DLD1 (cell line): ENCODE results near the gene MEPCE.
"Not testable (repeated sequence)": the region's sequence is repeated elsewhere in the genome, so short reads cannot be mapped to it uniquely, and the experiment has no call there.

Experiments
- in situ Hi-C: cut with HindIII; loops from 2 replicates; pipeline ENCODE4 v1.10.0; 2017; ENCODE audit warnings: low sequenced_read_pairs

The MEPCE gene, protein sequence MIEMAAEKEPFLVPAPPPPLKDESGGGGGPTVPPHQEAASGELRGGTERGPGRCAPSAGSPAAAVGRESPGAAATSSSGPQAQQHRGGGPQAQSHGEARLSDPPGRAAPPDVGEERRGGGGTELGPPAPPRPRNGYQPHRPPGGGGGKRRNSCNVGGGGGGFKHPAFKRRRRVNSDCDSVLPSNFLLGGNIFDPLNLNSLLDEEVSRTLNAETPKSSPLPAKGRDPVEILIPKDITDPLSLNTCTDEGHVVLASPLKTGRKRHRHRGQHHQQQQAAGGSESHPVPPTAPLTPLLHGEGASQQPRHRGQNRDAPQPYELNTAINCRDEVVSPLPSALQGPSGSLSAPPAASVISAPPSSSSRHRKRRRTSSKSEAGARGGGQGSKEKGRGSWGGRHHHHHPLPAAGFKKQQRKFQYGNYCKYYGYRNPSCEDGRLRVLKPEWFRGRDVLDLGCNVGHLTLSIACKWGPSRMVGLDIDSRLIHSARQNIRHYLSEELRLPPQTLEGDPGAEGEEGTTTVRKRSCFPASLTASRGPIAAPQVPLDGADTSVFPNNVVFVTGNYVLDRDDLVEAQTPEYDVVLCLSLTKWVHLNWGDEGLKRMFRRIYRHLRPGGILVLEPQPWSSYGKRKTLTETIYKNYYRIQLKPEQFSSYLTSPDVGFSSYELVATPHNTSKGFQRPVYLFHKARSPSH

DNA sequence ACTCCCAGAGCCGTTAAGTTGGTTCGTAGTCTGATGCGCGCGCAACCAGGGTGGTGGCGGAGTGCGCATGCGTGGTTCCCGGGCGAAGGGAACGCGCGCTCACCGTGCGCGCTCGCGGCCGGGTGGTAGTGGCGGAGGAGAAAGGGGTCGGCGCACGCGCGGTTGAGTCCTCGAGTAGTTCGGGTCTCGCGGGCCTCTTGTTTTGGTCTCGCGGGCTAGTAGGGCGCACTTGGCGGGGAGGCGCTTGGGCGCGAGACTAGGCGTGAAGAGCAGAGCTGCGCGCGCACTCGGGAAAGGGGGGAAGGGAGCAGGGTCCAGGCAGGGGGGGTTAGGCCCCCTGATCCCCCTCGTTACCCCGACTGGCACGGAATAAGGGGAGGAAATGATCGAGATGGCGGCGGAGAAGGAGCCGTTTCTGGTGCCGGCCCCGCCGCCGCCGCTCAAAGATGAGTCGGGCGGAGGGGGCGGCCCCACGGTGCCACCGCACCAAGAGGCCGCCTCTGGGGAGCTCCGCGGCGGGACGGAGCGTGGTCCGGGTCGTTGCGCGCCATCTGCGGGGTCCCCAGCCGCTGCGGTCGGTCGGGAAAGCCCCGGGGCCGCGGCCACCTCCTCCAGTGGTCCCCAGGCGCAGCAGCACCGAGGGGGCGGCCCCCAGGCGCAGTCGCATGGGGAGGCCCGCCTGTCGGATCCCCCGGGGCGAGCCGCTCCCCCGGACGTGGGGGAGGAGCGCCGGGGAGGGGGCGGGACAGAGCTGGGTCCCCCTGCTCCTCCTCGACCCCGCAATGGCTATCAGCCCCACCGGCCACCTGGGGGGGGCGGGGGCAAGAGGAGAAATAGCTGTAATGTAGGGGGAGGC is at the start of gene MEPCE:
MEPCE (plus strand) TSS at position 195 of the 856 bp plus-strand sequence; CDS start at position 383, 188 bp downstream.
- in situ Hi-C loops, result no loop called here

DNA sequence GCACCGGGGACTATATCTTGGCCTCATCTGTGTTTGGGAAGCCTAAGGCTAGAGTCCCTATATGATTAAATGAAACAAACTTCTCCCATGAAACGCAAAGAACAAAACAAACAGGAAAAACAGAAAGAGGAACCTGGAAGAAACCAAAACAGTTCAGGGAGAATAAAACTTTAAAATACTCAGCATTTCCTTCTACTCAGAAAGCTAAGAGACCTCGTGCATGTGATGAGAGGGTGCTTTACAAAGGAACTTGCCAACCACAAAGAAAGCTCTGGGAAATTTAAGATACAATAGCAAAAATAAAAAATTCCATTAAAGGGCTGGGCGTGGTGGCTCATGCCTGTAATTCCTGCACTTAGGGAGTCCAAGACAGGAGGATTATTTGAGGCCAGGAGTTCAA is 49.4 kb upstream of the MEPCE start:
- in situ Hi-C loops, result no loop called here

DNA sequence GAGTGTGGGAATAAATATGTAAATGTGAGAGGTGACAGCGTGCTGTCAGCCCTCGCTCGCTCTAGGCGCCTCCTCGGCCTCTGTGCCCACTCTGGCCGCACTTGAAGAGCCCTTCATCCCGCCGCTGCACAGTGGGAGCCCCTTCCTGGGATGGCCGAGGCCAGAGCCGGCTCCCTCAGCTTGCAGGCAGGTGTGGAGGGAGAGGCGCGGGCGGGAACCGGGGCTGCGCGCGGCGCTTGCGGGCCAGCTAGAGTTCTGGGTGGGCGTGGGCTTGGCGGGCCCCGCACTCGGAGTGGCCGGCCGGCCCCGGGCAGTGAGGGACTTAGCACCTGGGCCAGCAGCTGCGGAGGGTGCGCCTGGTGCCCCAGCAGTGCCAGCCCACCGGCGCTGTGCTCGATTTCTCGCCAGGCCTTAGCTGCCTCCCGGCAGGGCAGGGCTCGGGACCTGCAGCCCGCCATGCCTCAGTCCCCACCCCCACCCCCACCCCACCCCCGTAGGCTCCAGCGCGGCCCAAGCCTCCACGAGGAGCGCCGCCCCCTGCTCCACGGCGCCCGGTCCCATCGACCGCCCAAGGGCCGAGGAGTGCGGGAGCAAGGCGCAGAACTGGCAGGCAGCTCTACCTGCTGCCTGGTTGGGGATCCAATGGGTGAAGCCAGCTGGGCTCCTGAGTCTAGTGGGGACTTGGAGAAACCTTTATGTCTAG is 47.9 kb upstream of the MEPCE start:
- in situ Hi-C loops, result not testable (repeated sequence)

DNA sequence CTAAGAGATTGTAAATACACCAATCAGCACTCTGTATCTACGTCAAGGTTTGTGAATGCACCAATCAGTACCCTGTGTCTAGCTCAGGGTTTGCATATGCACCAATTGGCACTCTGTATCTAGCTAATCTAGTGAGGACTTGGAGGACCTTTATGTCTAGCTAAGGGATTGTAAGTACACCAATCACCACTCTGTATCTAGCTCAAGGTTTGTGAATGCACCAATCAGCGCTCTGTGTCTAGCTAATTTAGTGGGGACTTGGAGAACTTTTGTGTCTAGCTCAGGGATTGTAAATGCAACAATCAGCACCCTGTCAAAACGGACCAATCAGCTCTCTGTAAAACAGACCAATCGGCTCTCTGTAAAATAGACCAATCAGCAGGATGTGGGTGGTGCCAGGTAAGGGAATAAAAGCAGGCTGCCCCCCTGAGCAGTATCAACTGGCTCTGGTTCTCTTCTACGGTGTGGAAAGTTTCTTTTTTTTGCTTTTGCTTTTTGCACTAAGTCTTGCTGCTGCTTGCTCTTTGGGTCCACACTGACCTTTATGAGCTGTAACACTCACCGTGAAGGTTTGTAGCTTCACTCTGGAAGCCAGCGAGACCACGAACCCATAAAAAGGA is 47.3 kb upstream of the MEPCE start:
- in situ Hi-C loops, result not testable (repeated sequence)

DNA sequence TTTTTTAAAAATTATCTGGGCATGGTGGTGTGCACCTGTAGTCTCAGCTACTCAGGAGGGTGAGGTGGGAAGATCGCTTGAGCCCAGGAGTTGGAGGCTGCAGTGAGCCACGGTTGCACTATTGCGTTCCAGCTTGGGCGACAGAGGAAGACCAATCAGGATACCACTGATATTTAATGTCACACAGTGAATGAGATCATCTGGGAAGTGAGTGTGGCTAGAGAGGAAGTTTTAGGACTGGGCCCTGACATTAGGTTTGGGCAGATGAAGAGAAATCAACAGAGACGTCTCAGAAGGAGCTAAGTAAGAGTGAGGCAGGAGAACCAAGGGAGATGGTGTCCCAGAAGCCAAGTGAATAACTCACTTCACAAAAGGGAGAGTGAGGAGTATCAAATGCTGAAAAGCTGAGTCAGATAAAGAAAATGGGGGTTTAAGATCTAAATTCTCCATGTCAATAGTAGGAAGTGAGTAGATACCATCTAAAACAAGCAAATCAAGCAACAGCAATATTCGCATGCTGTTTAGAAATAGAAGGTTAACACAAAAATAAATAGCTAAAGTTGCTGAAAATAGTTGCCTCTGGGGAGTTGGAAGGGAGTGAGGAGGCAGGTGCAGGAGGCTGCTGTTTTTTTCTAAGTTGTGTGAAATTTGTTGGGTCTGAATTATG is 44.9 kb upstream of the MEPCE start:
- in situ Hi-C loops, result no loop called here

DNA sequence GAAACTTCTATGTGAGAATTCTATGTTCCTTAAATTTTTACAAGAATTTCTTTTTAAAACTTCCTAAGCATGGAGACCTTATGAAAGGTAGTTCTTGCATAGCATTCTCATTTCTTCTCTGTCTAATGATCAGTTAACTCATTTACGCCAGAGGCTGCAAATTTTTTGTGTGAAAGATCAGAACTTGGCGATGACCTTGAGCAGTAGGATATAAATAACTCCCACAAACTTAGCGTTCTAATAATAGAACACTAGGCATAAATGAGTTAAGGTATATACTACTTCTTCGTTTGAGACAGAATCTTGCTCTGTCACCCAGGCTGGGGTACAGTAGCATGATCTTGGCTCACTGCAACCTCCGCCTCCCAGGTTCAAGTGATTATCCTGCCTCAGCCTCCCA is 42.7 kb upstream of the MEPCE start:
- in situ Hi-C loops, result no loop called here

DNA sequence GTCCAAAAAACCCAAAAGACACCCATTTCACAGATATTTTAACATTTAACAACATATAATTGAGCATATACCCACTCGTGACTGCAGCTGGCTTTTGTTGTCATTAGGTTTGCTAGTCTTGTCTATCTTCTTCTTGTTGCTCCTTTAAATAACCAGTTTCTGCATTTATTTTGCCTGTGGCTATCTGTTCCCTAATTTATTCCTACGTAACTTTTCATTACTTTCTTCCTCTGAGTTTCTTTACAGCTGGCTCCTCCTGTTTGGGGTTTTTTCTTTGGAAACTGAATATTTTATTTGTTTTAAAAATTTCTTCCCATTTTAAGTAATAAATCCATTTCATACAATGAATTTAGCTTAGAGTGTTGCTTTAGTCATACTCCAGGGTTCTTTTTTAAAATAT is 41.9 kb upstream of the MEPCE start:
- in situ Hi-C loops, result no loop called here

DNA sequence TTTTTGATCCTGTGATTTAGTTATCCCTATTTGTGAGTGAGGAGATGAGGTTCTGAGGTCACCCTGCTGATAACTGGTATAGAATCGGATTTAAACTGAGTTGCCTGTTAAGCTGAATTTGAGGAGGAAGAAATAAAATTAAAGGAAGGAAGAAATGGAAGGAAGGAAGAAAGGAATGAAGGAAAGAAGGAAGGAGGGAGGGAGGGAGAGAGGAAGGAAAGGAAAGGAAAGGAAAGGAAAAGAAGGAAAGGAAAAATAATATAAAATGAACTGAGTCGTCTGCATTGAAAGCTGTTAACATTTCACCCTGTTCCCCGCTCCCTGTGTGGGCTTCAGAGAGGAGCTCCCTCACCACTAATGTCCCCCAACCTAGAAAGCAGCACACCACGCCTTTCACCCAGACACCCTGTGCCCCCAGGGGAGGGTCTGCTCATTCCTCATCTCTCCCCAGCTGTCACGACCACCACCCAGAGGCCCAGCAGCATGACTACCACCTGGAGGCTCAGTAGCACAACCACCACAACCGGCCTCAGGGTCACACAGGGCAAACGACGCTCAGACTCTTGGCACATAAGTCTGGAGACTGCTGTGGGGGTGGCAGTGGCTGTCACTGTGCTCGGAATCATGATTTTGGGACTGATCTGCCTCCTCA is 40.1 kb upstream of the MEPCE start:
- in situ Hi-C loops, result no loop called here

DNA sequence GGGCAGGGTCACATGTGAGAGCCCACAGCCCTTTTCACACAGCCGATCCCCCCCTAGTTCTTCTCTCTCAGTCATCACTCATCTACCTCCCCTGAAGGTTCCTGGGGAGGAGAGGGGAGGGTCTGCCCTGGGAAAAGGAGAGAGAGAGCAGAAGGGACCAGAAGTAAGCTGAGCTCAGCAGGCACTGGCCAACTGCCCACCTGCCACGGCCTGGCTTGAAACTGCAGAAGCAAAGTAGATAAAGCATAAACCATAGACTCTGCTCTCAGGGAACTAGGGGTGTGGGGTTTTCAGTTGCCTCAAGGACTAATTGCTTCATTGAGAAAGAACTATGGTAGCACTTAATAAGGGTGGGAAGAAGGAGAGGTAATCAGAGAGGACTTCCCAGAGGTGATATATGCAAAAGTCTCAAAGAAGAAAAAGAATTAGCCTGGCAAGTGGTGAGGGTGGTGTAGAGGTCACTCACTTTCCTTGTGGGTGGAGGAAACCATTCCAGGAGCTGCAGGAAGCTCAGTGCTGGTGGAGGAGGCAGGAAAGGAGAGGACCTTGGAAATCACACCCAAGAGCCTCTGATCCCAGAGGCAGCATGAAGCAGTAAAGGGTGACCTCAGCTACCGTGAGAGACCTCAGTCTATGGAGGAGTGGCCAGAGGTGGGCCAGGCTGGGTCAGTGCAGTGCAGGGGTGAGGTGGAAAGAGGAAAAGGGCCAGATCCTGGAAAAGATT is 39.2 kb upstream of the MEPCE start:
- in situ Hi-C loops, result no loop called here

DNA sequence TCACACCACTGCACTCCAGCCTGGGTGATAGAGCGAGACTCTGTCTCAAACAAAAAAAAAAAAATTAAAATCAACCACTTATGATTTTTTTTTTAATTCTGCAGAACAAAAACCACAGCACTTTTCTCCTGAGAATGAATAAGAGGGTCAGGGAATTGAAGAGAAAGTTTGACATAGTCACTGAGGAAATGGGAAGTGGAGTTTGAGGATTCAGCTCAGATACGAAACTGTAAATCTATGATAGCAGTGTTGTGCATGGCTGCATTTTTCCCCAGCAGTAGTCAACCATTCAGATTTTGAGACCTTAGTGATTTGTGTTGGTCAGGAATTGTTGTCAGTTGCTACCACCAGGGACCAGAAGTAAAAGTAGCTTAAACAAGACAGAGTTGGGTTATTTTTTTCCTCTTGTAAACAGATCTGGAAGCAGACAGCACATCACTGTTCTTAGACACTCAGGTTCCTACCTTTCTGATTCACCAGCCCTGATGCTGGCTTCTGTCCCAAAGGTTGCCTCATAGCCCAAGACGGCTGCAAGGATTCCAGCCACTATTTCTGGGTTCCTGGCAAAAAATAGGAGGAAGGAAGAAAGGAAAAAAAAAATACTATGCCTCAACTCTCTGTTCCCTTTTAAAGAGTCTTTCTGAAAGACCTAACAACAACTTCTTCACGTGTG is 36.3 kb upstream of the MEPCE start:
- in situ Hi-C loops, result no loop called here

DNA sequence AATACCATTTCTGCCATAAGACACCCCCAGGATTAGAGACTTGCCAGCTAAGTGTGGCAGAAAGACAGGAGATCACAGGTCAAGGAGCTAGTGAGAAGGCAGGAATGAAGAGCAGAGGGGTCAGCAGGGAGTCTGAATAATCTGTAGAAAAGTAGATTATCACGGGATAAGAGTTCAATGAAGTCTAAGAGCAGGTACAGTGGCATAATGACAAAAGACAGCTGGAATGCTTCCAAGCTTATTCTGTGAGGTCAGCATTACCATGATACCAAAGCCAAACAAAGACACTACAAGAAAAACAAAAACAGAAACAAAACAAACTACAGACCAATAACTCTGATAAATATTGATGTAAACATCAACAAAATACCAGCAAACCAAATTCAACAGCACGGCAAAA is 35.6 kb upstream of the MEPCE start:
- in situ Hi-C loops, result no loop called here

DNA sequence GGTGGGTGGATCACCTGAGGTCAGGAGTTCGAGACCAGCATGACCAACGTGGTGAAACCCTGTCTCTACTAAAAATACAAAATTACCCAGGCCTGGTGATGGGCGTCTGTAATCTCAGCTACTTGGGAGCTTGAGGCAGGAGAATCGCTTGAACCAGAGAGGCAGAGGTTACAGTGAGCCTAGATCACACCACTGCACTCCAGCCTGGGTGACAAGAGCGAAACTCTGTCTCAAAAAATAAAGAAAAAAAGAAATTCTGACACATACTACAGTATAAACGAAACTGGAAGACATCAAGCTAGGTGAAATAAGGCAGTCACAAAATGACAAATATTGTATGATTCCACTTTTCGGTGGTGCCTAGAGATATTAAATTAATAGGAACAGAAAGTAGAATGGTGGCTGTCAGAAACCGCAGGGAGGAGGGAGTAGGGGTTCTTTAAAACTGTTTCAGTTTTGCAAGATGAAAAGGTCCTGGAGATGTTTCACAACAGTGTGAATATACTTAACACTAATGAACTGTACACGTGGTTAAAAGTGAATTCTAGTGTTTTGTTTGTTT is 33.1 kb upstream of the MEPCE start:
- in situ Hi-C loops, result no loop called here

DNA sequence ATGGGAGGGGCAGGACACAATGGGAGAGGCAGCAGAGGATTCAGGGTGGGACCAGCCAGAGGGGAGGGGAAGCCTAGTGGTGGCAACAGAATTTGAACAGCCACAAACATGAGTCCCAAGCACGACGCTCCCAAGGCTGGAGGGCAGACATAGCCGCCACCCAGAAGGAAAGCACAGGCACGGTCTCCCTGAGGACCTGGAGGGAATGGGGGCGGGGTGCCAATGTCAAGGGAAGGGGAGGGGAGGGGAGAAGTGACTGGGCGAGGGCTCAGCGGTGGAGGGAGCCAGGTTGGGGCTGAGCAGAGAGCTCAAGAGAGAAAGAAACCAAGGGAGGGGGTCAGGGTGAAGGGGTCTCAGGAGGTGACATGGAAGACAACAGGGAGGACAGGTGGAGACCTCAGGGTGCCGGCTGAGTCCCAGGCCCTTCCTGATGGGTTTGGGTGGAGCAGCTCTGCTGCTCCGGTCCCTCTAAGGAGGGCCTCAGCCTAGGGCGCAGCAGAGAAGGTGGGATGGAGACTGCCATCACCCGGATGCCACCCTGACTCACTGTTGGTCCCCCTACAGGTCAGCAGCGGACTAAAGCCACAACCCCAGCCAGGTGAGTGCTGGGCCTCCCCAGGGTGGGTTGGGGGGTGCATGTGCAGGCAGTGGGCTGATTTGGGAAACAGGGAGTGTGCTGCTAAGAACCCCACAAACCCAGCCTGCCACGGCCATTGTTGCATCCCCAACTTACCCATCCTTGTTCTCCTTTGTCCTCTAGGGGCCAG is 32.1 kb upstream of the MEPCE start:
- in situ Hi-C loops, result no loop called here

DNA sequence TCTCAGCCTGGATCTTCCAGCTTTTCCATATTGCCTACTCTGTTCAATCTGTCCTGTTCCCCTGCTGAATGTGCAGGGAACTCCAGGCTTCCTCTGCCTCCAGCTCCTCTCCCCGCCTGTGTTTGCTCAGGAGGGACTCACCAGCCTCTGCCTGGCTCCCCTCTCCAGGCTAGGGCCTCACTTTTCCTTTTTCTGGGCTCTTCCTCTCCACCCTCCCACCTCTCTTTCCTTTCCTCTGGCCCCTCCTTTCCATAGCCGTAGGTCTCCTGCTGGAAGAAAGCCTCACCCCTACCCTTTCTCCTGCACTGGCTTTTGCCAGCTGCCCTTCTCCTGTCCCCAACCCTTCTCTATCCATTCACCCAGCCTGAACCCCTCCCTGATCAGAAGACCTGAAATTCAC is 31.4 kb upstream of the MEPCE start:
- in situ Hi-C loops, result no loop called here

DNA sequence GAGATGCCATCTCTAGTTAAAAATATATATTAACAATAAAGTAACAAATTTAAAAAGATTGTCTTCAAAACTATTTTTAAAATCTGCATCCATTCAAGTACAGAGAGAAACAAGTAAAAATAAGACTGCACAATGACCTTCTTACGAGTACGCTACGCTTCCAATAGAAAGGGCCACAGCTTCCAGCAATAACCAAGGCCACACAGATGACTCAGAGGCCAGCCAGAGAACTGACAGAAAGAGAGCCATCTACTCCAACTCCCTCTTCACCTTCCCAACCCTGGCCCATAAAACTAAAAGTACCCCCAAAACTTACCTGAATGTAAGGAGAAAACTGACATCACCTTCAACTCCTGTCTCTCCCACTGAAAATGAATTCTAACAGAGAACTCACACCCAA is 29.6 kb upstream of the MEPCE start:
- in situ Hi-C loops, result no loop called here

DNA sequence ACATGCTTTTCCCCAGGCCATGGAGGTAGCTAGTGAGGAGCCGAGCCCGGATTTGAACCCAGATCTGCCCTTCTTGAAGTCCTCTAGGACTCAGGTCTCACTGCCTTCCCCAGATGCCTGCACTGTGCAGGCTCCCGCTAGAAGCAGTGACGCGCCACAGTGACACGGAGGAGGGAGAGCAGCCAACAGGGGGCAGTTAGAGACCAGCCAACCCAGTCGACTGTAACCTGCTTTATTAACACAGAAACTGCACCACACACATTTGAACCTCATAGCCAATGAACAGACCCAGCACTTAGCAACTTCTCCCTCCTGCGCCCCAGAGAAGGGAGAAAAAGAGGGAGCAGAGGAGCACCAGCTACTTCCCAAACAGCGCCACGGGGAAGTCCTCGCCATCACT is 29.0 kb upstream of the MEPCE start:
- in situ Hi-C loops, result no loop called here

DNA sequence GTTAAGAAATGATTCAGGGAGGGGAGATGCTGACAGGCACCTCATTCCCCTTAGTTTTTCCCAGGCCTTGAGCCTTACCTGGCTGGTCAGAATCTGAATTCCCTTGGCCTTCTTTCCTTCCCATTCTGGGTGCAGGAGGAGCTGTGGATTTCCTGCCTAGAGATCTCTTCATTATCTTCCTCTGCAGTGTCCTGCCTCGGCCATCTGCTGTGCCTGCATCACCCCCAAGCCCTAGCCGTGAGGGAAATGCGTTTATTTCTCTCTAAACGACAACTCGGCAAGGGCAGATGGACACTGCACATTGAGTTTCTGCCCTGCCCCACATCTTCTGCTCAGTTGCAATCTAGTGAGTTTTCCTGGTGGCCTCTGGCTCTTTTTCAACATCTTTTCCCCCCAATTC is 27.8 kb upstream of the MEPCE start:
- in situ Hi-C loops, result no loop called here
